GDM1 (cell line): ENCODE results near the gene GP1BB.

Experiments used
- DNase-seq: peaks from one replicate; lab custom pipeline; 2025; lab: John Stamatoyannopoulos, UW

The GP1BB gene

DNA sequence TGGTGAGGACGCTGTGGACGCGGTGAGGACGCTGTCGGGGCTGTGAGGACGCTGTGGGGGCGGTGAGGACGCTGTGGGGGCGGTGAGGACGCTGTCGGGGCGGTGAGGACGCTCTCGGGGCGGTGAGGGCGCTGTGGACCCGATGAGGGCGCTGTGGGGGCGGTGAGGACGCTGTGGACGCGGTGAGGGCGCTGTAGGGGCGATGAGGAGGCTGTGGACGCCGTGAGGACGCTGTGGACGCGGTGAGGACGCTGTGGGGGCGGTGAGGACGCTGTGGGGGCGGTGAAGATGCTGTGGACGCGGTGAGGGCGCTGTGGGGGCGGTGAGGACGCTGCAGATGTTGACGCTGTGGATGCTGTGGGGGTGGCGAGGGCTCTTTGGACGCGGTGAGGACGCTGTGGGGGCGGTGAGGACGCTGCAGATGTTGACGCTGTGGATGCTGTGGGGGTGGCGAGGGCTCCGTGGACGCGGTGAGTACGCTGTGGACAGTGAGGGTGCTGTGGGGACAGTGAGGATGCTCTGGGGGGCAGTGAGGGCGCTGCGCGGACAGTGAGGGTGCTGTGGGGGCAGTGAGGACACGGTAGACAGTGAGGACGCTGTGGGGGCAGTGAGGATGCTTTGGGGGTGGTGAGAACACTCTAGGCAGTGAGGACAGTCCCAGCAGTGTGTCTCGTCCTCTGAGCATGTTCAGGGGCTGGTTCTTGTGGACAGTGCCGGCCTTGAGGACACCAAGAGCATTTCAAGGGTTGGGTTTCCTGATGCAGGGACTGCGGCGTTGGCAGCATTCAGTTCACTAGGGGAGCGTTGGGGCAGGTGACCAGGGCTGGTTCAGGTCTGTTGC lies 4.2 kb downstream of the GP1BB start:
- DNase-seq, result no peak

DNA sequence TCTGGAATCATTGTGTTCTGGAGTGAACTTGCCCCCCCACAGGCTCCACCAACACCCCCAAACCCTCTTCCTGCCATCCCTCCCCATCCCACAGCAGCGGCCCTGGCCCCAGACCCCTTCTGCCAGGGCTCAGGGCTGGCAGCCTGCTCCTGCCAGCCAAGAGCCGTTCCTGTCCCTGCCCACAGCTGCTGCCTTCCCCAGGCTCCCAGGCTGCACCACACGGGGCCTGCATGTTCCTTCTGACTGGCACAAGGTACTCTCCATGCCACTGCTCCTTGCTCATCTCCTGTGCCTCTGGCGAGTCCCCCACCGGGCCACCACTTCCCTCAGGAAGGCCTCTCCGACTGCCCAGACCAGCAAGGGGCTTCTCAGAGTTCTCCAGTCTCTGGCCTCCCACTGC lies 4.9 kb downstream of the GP1BB start:
- no peak for DNase-seq

DNA sequence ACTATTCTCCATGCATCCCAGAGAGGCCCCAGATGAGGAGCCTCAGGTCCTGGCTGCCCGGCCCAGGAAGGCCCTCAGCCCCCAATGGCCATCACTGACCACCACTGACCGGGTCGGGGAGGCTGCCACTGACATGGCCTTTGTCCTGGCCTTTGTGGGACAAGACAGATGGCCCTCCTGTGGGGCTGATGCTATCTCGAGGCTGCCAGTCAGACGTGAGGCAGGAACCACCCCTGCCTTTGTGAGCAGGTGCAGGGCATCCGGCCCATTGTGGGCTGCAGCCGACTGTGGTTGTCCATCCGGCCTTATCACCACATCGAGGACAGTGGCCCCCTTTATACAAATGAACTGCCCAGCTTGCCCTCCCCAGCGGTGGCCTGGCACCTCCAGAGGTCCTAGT lies 5.5 kb downstream of the GP1BB start:
- no peak for DNase-seq

DNA sequence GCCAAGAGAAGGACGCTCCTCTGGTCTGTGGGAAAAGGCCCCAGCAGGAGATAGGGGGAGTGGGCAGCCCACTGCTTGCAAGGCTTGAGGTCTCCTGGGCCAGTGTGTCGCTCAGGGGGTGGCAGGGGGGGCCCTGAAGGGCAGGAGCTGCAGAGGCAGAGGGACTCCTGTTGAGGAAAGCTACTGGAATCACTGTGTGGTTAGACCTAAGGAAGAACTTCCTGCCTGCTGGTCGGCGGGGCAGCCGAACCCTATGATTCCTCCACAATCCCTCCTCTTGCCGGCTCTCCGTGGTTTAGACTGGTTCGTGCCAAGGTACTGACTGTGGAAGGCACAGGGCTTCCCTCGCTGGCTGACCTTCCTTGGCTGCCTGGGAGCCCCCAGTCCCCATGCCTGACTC lies 6.2 kb downstream of the GP1BB start:
- no peak for DNase-seq

DNA sequence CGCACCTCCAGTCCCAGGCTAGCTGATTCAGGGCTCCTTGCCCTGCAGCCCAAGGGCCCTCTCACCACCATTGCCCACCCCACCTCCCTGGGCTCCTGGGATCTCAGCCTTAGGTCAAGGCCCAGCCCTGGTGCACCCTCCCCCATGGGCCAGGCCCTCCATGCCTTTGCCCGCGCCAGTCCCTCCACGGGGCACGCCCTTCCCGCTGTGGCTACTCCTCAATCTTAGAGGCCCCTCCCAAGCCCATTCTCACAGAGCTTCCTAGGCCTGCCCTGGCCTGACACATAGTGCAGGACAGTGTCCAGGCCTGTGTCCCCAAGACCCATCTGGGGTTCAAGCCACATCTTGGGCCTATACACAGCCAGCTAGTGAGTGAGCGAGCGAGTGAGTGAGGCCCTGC lies 6.9 kb downstream of the GP1BB start:
- DNase-seq, result no peak

DNA sequence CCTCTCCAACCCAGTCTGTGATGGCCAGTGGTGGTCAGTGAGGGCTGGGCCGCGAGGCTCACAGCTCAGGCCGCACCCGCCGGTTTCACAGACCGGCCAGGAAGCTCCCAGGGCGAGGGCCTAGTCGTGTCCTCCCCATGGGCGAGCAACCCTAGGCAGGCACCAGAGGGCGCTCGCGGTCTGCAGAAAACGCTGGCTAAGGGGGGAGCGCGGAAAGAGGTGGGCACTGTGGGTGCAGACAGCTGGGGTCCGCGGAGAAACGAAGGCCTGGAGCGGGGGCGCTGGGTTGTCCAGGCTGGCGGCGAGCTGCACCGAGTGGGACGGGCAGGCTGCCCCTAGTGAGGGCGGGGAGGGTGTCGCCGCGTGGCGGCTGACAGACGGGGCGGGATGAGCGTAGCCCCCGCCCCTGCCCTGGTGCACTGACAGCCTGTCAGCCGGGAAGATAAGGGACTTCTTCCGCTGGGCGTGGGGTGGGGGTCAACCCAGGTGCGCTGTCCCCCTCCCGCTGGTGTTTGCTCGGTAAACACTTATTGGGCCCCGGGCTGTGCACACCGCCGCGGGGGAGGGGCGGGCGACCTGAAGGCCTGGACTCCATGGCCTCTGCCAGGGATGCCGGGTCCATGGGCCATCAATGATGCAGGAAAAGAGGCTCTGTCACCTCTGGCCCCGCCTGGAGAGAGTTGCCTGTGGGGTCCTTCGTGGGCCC lies 7.5 kb downstream of the GP1BB start:
- peak; percentile 39 for DNase-seq

DNA sequence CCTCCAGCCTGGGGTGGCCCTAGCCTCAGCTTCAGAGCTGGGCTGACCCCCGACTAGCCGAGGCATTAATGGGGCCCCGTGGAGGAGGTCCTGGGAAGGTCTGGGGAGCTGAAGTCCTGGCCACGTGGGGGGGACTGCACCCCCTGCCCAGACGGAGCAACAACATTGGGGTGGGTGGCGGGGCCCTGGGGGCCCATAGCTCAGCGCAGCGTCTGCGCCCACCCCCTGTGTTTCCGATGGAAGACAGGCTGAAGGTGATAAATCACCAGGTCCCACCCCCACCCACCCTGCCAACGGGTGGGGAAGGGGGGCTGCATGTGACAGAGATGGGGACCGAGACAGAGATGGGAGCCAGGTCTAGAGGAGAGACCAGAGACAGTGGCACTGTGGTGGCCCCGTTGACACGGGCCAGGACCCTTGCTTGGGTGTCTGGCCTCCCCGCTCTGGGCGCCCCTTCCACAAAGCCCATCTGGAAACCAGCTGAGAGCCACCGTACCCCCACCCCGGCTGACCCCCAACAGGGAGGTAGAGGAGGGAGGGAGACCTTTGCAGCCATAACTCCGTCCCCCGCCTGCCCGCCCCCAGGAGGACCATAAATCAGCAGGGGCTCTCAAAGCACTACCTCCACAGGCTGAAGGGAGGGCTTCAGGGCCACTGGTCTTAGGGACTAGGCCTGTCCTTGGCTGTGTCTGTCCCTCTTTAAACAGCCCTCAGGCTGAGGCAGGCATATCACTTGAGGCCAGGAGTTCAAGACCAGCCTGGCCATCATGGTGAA lies 8.2 kb downstream of the GP1BB start:
- no peak for DNase-seq

DNA sequence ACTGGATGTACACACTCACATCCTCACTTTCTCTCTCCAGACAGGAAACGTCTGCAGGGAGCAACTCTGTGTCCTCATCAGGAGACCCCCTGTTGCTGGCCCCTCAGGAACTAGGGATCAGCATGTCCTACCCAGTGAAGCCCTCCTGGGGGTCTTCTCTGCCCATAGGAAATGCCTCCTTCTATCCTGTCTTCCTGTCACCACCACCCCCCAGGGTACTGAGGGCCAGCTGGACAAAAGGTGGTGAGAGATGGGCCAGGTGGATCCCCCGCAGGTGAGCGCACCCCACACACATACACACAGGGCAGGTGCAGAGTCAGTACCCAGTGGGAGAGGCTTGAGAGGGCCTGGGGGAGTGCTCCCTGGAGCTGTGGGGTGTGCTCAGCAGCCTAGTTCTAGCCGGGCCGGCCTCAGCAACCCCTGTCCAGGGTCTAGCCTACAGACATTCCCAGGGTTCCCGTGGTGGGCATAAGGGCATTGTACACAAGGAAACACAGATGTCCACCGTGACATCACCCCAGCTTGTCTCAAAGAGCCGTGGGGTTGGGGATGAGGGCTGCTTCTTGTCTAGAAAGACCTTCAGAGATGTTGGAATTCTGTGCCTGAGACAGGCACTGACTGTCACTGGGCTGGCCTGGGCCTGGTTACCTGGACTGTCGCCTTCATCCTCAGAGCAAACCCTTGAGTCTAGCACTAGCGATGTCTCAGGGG lies 9.2 kb downstream of the GP1BB start:
- no peak for DNase-seq

DNA sequence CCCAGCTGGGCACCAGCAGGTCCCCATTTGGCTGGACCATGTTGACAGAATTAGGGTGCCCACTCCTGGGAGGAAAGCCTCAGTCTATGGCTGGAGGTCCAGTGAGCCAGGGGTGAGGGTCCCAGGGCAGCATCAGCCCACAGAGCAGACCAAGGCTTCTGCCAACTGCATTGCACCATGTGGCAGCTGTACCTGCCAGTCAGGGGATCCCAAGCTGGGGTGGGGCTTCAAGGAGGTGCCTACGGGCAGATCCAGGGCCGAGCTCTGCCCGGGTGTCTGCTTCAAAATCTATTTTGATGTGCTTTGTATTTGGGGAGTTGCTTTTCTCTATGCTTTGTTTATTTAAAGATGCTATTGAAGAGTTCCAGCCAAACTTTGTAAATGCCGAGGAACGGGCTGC lies 10.4 kb downstream of the GP1BB start:
- DNase-seq, result no peak

DNA sequence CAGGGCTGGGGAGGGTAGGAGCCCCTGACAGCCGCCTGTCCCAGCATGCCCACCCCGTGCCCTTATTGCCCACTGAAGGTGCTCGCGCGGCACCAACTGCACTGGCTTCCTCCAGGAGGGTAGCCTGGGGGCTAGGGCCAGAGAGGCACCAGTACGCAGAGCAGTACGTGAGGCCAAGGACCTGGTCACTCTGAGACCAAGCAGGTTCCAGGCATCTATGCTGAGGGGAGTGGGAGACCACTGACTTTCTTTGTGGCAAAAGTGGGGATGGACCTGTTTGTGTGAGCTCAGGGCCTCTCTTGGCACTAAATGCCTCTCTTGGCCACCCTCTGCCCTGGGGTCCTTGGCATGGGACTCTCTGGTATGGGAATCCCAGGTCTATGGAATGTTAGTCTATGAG lies 10.8 kb downstream of the GP1BB start:
- DNase-seq, result no peak

DNA sequence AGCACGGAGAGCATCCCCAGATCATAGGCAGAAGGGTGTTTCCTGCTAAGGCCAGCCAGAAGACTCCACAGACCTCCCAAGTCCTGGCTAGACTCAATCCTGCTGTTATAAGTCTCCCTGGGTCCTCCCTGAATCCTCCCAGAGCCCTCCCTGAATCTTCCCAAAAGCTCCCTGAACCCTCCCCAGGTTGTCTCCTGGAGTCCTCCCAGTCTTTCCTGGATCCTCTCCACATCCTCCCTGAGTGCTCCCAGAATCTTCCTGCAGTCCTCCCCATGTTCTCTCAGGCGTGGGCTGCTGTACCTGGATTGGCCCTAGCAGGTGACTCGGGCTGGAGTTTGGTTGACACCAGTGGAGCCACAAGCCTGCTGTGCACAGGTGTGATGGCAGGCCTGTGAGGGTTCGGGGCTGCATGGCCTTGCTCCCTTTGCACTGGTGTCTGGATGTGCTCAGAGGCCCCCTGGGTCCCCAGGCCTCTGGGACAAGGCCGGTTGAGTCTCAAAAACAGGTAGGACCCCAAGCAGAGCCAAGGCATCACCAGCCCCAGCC lies 11.6 kb downstream of the GP1BB start:
- DNase-seq, result no peak

DNA sequence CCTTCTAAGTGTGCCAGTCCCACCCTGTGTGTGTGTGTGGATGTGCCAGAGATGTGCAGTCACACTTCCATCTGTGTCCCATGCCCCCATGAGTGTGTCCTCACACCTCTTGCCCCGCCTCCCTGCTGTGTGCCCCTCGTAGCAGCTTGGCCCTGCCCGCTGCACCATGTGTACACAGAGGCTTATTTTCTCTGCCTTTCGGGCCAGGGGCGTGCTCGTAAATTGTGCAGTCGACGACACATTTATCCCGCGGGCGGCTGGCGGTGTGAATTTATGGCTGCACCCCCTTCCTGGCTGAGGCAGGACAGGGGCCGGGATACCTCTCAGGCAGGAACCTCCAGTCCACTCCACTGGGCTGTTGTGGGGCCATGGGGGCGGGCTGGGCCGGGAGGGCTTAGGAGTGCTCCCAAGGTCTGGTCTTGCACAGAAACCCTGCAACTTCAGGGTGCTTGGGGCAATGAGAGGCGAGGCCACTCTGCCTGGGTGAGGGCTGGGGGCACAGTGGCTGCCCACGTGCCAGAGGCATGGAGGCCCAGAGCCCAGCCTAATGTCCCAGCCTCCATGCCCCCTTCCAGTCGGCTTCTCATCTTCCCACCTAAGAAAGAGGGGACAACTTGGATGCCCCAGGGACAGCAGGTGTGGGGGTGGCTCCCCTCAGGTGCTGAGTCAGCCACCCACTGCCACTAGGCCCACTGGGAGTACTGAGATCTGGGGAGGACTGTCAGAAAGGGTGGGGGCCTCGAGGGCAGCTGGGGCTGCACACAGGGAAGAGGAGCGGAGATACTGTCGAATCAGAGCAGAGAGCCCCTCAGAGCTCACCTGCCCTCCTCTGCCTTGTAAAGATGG lies 12.5 kb downstream of the GP1BB start:
- no peak for DNase-seq

DNA sequence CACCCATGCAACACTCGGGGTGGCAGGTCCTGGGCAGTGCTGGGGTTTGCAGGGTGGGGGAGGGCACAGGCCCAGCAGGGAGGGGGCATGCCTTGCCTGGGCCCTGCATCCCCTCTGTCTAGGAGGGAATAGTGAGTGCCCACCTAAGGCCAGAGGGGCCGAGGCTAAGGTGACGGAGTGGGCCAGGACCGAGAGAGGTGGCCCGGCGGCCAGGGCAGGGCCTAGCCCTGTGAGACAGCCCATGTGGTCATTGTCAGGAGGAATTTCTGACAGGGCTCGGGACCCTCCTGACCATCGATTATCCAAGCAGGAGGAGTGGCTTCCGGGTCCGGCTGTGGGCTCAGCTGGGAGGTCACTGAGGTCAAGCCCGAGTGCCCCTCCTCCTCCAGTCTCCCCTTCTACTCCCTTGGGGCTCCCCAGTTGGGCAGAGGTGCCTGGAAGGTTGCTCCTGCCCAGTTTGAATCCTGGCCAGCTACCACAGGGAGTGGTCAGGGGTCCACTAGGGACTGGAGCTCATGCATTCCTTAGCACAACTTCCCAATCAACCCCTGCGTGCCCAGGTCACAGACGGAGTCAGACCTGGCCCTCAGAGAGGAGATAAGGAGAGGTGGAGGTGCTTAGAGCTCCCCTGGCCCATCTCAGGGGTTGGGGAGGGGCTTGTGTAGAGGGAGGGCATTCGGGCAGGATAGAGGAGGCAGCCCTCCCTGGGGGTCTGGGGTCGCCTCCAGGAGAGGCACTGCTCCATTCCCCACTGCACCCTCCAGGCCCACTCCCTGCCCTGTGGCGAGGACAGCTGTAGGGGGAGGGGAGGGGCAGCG lies 14.7 kb downstream of the GP1BB start:
- DNase-seq, result no peak

DNA sequence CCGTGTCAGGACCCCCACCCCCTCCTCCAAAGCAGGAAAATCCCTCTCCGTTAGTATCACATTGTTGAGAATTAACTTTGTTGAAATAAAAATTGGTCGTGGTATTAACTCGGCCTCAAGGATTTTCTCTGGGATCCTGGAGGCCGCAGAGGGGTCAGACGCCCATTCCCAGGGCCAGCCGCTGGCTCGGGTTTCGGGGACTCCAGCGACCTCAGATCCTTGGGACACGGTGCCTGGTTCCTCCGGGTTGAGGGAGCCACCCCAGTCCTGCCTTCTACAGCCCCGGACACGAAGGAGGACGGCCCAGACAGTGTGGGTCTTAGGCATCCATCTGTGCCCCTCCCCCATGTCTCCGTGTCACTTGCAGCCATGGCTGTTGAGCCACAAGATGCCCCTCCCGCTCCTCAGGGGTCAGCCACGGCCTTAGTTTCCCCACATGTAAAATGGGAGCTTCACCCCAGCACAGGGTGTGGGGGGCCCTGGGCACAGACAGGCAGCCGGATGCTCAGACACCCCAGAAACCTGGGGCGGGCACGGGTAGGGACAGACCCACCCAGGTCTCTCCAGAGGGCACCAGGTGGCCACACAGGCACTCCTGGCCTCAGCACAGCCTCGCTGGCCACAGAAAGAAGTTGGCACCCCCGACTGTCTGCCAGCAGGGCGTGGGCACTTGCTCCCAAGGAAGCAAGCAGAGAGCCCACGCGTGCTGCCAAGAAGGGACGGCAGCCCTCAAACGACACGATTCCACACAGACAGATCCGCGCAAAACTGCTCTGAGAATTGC lies 15.5 kb downstream of the GP1BB start:
- DNase-seq, result no peak

DNA sequence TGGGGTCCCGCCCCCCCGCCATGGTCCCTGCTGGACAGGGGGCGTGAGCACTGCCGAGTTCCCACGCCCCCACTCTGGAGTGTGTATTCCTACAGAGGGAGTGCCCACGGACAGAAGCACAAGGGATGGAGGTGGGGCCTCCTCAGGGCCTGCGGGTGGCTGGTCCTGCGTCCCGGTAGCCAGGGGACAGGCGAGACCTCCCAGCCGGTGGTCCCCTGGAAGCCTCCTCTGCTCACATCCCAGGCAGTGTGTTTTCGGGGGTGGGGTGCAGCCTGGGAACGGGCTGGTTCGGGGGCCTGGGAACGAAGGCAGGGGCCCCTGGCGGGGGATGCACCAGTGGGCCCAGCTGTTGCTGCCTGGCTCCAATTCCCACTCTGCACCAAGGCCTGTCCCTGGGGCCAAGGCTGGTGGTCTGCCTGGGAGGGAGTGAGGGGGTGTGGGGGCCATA lies 16.1 kb downstream of the GP1BB start:
- no peak for DNase-seq

DNA sequence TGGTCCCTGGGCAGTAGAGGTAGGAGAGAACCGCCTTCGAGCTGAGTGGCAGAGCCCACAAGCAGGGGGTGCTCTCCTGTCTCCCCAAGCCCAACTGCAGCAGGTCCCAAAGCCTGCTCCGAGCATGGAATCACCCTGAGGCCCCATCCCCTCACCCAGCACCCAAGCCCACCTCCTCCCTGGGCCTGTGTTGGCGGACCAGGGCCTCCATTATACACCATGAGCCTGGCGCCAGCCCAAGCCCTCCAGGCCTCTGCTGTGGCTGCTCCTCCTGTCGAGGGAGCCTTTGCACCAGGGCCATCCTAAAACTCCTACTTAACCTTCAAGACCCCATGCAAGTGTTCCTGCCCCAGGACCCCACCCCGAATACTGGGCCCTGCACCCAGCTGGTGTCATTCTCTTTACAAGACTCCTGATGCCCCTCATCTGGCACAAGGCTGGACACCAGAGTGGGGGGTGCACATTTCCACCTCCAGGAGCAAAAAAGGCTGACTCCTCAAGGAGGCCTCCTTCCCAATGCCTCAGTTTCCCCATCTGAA lies 16.6 kb downstream of the GP1BB start:
- DNase-seq, result no peak

DNA sequence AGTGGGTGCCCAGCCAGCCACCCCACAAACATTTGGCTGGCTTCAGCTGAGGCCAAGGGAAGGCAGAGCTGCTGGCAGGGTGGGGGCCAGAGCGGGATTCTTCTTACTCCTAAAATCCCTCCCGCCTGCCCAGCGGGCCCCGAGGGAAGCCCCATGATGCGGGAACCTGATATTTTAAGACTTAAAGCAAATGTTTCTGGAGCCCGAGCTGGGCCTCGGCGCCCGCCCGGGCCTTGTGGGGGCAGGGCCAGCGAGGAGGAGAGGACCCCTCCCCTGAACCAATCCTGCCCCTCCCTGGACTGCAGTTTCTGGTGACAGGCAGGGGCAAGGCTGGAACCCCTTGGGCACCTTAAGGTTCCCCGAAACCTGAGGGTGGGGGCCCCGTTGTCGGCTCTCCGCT lies 17.2 kb downstream of the GP1BB start:
- DNase-seq, result no peak

DNA sequence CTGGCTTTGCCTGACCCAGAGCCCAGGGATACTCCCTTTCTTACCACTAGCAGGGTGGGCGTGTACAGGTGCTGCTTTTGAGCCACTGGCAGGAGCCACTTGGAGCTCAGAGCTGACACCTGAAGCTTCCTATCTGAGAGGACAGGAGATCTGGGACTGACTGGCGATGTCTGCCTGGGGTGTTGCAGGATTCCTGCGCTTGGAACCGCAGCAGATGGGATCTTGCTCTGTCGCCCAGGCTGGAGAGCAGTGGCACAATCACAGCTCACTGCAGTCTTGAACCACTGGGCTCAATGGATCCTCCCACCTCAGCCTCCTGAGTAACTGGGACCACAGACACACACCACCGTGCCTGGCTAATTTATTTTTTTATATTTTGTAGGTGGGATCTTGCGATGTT lies 17.7 kb downstream of the GP1BB start:
- DNase-seq, result no peak
